Bronchial epithelial cell (primary cell): Measurements from ENCODE around the gene KIF25. TPM values are rescaled to one million over a fixed set of nuclear protein-coding genes. Genes with fewer than 3 reads are reported as not detected.
A peak's percentile ranks its signal among the peaks of the same experiment; 100 is the strongest.

Experiments
- DNase-seq: peaks from one replicate; pipeline ENCODE4 v3.0.0-alpha.2; 2010; ENCODE audit warnings: low read depth
- FAIRE-seq: peaks from 2 replicates; lab custom pipeline; 2011; peaks lifted over from hg19 to GRCh38; lab: Jason Lieb, UNC
- H3K27me3 ChIP-seq: 2 replicates; pipeline ENCODE4 v1.5.1; 2011; ENCODE audit warnings: low read length; ENCODE audit not compliant: control insufficient read depth, insufficient read depth
- H3K36me3 ChIP-seq: 2 replicates; pipeline ENCODE4 v1.5.1; 2011; ENCODE audit warnings: low read length; ENCODE audit not compliant: control insufficient read depth, insufficient read depth
- H3K4me3 ChIP-seq: 2 replicates; pipeline ENCODE4 v1.5.1; 2011; ENCODE audit warnings: mild to moderate bottlenecking, low read depth, low read length, control low read depth
- total RNA-seq: library from RNA; depleted of rRNA; stranded (reverse); fragments of >200 nt; gene quantifications from 2 replicates; pipeline ENCODE4 v1.2.1, GENCODE V29; 2014
- TF ChIP-seq, protein P1 (sequence below): IDR thresholded peaks from 2 replicates; pipeline ENCODE4 v1.5.1; 2011; ENCODE audit warnings: mild to moderate bottlenecking, moderate library complexity, low read length, control low read depth, inconsistent platforms; ENCODE audit not compliant: insufficient read depth, severe bottlenecking

The KIF25 gene
- total RNA-seq, 1 donor from 2014 or later, result not detected

DNA sequence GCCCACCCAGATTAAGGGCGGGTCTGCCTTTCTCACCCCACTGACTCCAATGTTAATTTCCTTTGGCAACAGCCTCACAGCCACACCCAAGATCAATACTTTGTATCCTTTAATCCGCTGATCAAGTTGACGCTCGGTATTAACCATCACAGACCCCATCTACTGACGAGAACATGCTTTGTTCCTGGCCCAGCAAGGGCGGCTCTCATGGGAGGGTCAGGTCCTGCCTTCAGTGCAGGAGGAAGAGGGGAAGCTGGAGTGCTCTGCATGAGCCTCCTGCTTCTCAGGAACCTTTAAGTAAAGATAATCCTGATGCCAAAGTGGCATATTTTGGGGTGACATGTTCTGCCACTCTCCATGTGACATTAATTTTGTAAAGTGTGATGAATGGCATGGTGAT, 8.3 kb downstream of the KIF25 start:
- peaks cover 13% of the 10 kb centered on the region for H3K27me3 ChIP-seq
- TF ChIP-seq, protein P1, sequence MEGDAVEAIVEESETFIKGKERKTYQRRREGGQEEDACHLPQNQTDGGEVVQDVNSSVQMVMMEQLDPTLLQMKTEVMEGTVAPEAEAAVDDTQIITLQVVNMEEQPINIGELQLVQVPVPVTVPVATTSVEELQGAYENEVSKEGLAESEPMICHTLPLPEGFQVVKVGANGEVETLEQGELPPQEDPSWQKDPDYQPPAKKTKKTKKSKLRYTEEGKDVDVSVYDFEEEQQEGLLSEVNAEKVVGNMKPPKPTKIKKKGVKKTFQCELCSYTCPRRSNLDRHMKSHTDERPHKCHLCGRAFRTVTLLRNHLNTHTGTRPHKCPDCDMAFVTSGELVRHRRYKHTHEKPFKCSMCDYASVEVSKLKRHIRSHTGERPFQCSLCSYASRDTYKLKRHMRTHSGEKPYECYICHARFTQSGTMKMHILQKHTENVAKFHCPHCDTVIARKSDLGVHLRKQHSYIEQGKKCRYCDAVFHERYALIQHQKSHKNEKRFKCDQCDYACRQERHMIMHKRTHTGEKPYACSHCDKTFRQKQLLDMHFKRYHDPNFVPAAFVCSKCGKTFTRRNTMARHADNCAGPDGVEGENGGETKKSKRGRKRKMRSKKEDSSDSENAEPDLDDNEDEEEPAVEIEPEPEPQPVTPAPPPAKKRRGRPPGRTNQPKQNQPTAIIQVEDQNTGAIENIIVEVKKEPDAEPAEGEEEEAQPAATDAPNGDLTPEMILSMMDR, result no peak
- FAIRE-seq, result no peak
- H3K36me3 ChIP-seq, result no peaks in the 10 kb centered on the region
- no peak for DNase-seq
- no peak overlapping the region for H3K4me3 ChIP-seq

DNA sequence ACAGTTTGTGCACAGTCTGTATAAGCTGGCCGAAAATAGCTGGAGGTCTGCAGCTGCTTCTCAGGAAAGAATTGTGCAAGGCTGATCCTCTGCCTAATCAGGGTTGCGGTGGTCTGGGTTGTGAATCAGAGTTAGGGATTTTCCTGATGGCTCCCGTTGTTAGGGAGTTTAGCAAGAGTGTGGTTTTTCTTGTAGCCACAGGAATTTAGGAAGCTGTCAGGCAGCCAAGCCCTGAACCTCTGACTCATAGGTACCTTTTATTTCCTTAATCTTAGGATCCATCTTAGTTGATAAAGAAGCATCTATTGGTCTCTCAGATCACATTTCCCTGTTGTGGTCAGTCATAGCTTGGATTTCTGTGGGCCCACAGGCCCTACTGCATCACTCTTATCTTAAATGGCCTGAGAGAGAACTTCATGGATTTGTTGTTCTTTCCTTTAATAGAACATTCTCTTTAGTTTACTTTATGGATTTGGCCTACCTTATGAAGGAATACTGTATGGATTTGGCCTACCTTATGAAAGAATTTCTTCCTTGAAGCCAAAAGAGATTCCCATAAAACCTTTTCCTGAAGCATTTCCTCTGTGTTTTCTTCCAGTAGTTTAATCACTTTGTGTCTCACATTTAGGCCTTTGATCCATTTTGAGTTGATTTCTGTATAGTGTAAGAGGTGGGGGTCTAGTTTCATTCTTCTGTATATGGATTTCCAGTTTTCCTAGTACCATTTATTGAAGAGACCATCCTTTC, 10.3 kb downstream of the KIF25 start:
- no peak overlapping the region for H3K4me3 ChIP-seq
- DNase-seq (peak; percentile 98), FAIRE-seq (peak; percentile 97)
- H3K36me3 ChIP-seq, result no peaks in the 10 kb centered on the region
- peaks cover 11% of the 10 kb centered on the region for H3K27me3 ChIP-seq
- TF ChIP-seq, protein P1, result no peak

DNA sequence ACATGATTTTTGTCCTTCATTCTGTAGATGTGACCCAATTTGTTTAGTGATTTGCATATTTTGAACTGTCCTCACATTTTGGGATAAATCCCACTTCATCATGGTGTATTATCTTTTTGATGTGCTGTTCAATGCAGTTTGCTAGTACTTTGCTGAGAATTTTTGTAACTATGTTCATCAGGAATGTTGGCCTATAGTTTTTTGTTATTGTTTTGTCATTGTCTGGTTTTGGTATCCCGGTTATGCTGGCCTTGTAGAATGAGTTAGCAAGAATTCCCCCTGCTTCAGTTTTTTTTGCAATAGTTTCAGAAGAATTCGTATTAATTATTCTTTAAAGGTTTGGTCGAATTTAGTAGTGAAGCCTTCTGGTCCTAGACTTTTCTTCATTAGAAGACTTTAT, 11.9 kb downstream of the KIF25 start:
- FAIRE-seq (no peak), DNase-seq (no peak)
- Histone ChIP-seq H3K36me3 (no peaks in the 10 kb centered on the region), H3K4me3 (no peak overlapping the region), H3K27me3 (peaks cover 5% of the 10 kb centered on the region)
- TF ChIP-seq, protein P1, result no peak

DNA sequence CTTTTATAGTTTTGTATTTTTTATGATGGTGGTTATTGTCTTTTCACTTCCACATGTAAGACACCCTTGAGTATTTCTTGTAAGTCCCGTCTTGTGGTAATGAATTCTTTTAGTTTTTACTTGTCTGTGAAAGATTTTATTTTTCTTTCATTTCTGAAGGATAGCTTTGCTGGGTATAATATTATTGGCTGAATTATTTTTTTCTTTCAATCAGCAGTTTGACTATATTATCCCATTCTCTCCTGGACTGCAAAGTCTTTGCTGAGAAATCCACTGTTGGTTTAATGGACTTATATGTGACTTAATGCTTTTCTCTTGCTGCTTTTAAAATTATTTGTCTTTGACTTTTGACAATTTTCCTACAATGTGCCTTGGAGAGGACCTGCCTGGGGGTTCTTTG, 13.8 kb downstream of the KIF25 start:
- TF ChIP-seq, protein P1, result no peak
- DNase-seq, result no peak
- Histone ChIP-seq H3K36me3 (no peaks in the 10 kb centered on the region), H3K27me3 (peaks cover 4% of the 10 kb centered on the region), H3K4me3 (no peak overlapping the region)
- FAIRE-seq, result no peak

DNA sequence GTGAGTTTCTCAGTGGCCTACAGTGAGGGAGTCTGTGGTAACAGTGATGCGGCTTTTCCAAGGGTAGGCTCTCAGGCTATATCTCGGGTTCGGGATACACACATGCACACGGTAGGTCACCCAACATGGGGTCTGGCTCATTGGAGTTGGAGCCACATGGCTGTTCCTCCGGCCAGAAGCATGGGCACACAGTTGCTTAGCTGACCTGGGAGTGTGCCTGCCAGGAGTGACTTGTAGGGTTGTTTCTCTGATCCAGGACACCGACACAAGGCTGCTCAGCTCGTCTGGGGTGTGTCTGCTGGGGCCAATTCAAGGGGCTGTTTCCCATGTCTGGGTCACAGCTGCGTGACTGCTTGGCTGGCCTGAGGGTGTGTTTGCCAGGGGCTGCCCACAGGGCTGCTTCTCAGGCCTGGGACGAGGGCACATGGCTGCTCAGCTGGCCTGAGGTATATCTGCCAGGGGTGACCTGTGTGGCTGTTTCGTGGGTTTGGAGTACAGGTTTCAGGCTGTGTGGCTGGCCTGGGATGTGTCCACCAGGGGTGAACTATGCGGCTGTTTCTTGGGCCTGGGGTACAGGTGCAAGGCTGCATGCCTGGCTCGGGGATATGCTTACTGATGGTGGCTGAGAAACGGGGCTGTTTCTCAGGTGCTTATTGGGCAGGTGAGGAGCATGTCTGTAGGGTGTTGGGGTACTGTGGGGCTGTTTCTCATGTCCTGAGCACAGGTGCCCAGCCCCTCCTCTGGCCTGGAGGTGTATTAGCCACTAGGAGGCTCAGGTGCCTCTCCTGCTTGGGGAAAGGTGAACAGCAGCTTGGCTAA, 15.2 kb downstream of the KIF25 start:
- Histone ChIP-seq H3K36me3 (no peaks in the 10 kb centered on the region), H3K27me3 (peaks cover 8% of the 10 kb centered on the region), H3K4me3 (no peak overlapping the region)
- DNase-seq (no peak), FAIRE-seq (no peak)
- TF ChIP-seq, protein P1, result no peak
